ENCODE measurements around the gene PSMG2. TPM values are rescaled to one million over a fixed set of nuclear protein-coding genes. Genes with fewer than 3 reads are reported as not detected.

The PSMG2 gene

GRCh38 chr18:12772111-12772510 is 69.3 kb downstream of the PSMG2 start:
- Histone ChIP-seq H2BK12ac (ENCODE audit: low read length) (no peak overlapping the region), H3K4ac (ENCODE audit: low read length) (no peak overlapping the region), H3K27ac (replicated peaks; ENCODE audit: low read length) (no peak overlapping the region), H3K4me2 (ENCODE audit: insufficient read depth, low read length, poor library complexity, severe bottlenecking) (no peak overlapping the region), H3K36me3 (replicated peaks in 1 of 2; ENCODE audit: control insufficient read depth in 2 of 2, insufficient read depth in 2 of 2, low read length in 2 of 2) (no peaks in the 10 kb centered on the region), H3K23ac (ENCODE audit: low read depth, low read length, poor library complexity) (no peak overlapping the region), H3K9ac (ENCODE audit: low read depth, low read length, poor library complexity) (no peak overlapping the region), H3K4me3 (ENCODE audit: low read length in 2 of 2) (no peak overlapping the region), H3K18ac (ENCODE audit: low read length) (no peak overlapping the region), H2AK5ac (ENCODE audit: low read depth, low read length) (no peak overlapping the region), H4K91ac (ENCODE audit: low read depth, low read length, poor library complexity) (no peak overlapping the region), H2BK15ac (ENCODE audit: low read length) (no peak overlapping the region), H2AFZ (ENCODE audit: low read length) (no peak overlapping the region), H2BK120ac (ENCODE audit: low read depth, low read length) (no peak overlapping the region), H3K27me3 (ENCODE audit: control insufficient read depth in 3 of 3, insufficient read depth in 3 of 3, low read depth in 1 of 3, low read length in 3 of 3) (no peaks in the 10 kb centered on the region), H3K79me1 (ENCODE audit: low read depth, low read length) (no peaks in the 10 kb centered on the region), H3K14ac (ENCODE audit: low read length) (no peak overlapping the region), H4K8ac (ENCODE audit: low read depth, low read length) (no peak overlapping the region), H3K4me1 (ENCODE audit: control insufficient read depth in 2 of 2, insufficient read depth in 1 of 2, low read depth in 1 of 2, low read length in 2 of 2) (peaks cover 0 to 1% of the 10 kb centered on the region in 2 donors), H2BK5ac (ENCODE audit: low read length) (no peak overlapping the region), H3K9me3 (replicated peaks in 1 of 2; ENCODE audit: control insufficient read depth in 2 of 2, insufficient read depth in 1 of 2, low read depth in 1 of 2, low read length in 2 of 2) (peaks cover 0 to 3% of the 10 kb centered on the region in 2 donors)
- no peak for DNase-seq (ENCODE audit: low spot score)
- no CpG with 5 or more reads among the region's 6 CpGs for WGBS, 2 donors (ENCODE audit: extremely low coverage in 2 of 2, insufficient read length in 2 of 2, insufficient replicate concordance in 1 of 2)

DNA sequence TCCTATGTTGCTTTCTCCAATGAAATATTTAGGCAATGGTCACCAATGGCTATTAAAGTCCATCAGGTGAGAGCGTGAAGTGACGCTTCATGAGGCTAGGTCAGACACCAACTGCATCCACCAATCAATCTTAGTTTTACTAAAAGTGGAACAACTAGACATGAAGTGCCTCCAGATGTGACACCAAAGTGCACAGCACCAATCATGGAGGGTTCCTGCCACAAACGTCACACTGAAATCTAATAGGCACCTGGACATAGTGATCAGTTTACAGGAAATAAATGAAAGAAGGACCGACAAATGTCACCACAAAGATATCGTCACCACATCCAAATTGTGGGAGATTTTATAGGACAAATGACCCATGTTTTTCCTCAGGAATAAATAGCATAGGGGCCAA is 70.5 kb downstream of the PSMG2 start:
- H2AFZ ChIP-seq (ENCODE audit: low read length), result no peak overlapping the region
- no peak overlapping the region for H2AK5ac ChIP-seq (ENCODE audit: low read depth, low read length)
- H3K18ac ChIP-seq (ENCODE audit: low read length), result no peak overlapping the region
- H2BK12ac ChIP-seq (ENCODE audit: low read length), result no peak overlapping the region
- H3K79me1 ChIP-seq (ENCODE audit: low read depth, low read length), result no peaks in the 10 kb centered on the region
- no peak overlapping the region for H3K4me3 ChIP-seq (ENCODE audit: low read length in 2 of 2)
- WGBS, 2 donors (ENCODE audit: extremely low coverage in 2 of 2, insufficient read length in 2 of 2, insufficient replicate concordance in 1 of 2), result no CpG with 5 or more reads among the region's 5 CpGs
- H4K8ac ChIP-seq (ENCODE audit: low read depth, low read length), result no peak overlapping the region
- no peak overlapping the region for H3K4ac ChIP-seq (ENCODE audit: low read length)
- H2BK5ac ChIP-seq (ENCODE audit: low read length), result no peak overlapping the region
- H4K91ac ChIP-seq (ENCODE audit: low read depth, low read length, poor library complexity), result no peak overlapping the region
- H3K36me3 ChIP-seq (replicated peaks in 1 of 2; ENCODE audit: control insufficient read depth in 2 of 2, insufficient read depth in 2 of 2, low read length in 2 of 2), result no peaks in the 10 kb centered on the region
- no peak overlapping the region for H2BK15ac ChIP-seq (ENCODE audit: low read length)
- peaks cover 0 to 3% of the 10 kb centered on the region in 2 donors for H3K9me3 ChIP-seq (replicated peaks in 1 of 2; ENCODE audit: control insufficient read depth in 2 of 2, insufficient read depth in 1 of 2, low read depth in 1 of 2, low read length in 2 of 2)
- H3K23ac ChIP-seq (ENCODE audit: low read depth, low read length, poor library complexity), result no peak overlapping the region
- DNase-seq (ENCODE audit: low spot score), result no peak
- H3K14ac ChIP-seq (ENCODE audit: low read length), result no peak overlapping the region
- no peak overlapping the region for H3K4me2 ChIP-seq (ENCODE audit: insufficient read depth, low read length, poor library complexity, severe bottlenecking)
- H3K27ac ChIP-seq (replicated peaks; ENCODE audit: low read length), result no peak overlapping the region
- H3K4me1 ChIP-seq (ENCODE audit: control insufficient read depth in 2 of 2, insufficient read depth in 1 of 2, low read depth in 1 of 2, low read length in 2 of 2), result no peaks in the 10 kb centered on the region
- H3K9ac ChIP-seq (ENCODE audit: low read depth, low read length, poor library complexity), result no peak overlapping the region
- no peaks in the 10 kb centered on the region for H3K27me3 ChIP-seq (ENCODE audit: control insufficient read depth in 3 of 3, insufficient read depth in 3 of 3, low read depth in 1 of 3, low read length in 3 of 3)
- no peak overlapping the region for H2BK120ac ChIP-seq (ENCODE audit: low read depth, low read length)

- Histone ChIP-seq H2BK5ac (ENCODE audit: low read length) (no peak overlapping the region), H3K27me3 (ENCODE audit: control insufficient read depth in 3 of 3, insufficient read depth in 3 of 3, low read depth in 1 of 3, low read length in 3 of 3) (no peaks in the 10 kb centered on the region), H3K36me3 (replicated peaks in 1 of 2; ENCODE audit: control insufficient read depth in 2 of 2, insufficient read depth in 2 of 2, low read length in 2 of 2) (no peaks in the 10 kb centered on the region), H3K9me3 (replicated peaks in 1 of 2; ENCODE audit: control insufficient read depth in 2 of 2, insufficient read depth in 1 of 2, low read depth in 1 of 2, low read length in 2 of 2) (peaks cover 2 to 5% of the 10 kb centered on the region in 2 donors), H3K27ac (replicated peaks; ENCODE audit: low read length) (no peak overlapping the region), H3K14ac (ENCODE audit: low read length) (no peak overlapping the region), H3K79me1 (ENCODE audit: low read depth, low read length) (no peaks in the 10 kb centered on the region), H2AFZ (ENCODE audit: low read length) (no peak overlapping the region), H2BK15ac (ENCODE audit: low read length) (no peak overlapping the region), H3K9ac (ENCODE audit: low read depth, low read length, poor library complexity) (no peak overlapping the region), H3K4ac (ENCODE audit: low read length) (no peak overlapping the region), H4K91ac (ENCODE audit: low read depth, low read length, poor library complexity) (no peak overlapping the region), H3K4me3 (ENCODE audit: low read length in 2 of 2) (no peak overlapping the region), H2BK12ac (ENCODE audit: low read length) (no peak overlapping the region), H3K4me1 (ENCODE audit: control insufficient read depth in 2 of 2, insufficient read depth in 1 of 2, low read depth in 1 of 2, low read length in 2 of 2) (no peaks in the 10 kb centered on the region), H2BK120ac (ENCODE audit: low read depth, low read length) (no peak overlapping the region), H3K23ac (ENCODE audit: low read depth, low read length, poor library complexity) (no peak overlapping the region), H4K8ac (ENCODE audit: low read depth, low read length) (no peak overlapping the region), H3K4me2 (ENCODE audit: insufficient read depth, low read length, poor library complexity, severe bottlenecking) (no peak overlapping the region), H2AK5ac (ENCODE audit: low read depth, low read length) (no peak overlapping the region), H3K18ac (ENCODE audit: low read length) (no peak overlapping the region)
- no CpG with 5 or more reads among the region's 9 CpGs for WGBS, 2 donors (ENCODE audit: extremely low coverage in 2 of 2, insufficient read length in 2 of 2, insufficient replicate concordance in 1 of 2)
- DNase-seq (ENCODE audit: low spot score), result no peak
Measured at GRCh38 chr18:12774982-12775381, 72.1 kb downstream of the PSMG2 start.

Small RNA genes lying within 50 kb of the gene (small RNA-seq; reads per million reads assigned to genes)
- not detected for gene RF00019 (ENCODE audit: insufficient read depth)

Measured in neuronal stem cell (in vitro differentiated cells).